HepG2 (cell line): Measurements from ENCODE around the gene ARFGAP3.

Experiments used
- EZH2 ChIP-seq: conservative IDR thresholded peaks from 2 replicates; pipeline ENCODE4 v1.6.1; 2012; ENCODE audit warnings: mild to moderate bottlenecking, low read depth, low read length, moderate library complexity
- FOXP4 ChIP-seq: sonication (generic); formaldehyde crosslinking; IDR thresholded peaks from 2 replicates; pipeline ENCODE4 v1.4.0; 2020; ENCODE audit warnings: missing genetic modification reagents
- HDAC2 ChIP-seq: sonication (generic); formaldehyde crosslinking; IDR thresholded peaks from 2 replicates; pipeline ENCODE4 v1.4.0; 2020; ENCODE audit warnings: missing genetic modification reagents
- SETDB1 ChIP-seq: sonication (generic); formaldehyde crosslinking; IDR thresholded peaks from 2 replicates; pipeline ENCODE4 v1.5.1; 2020; ENCODE audit warnings: missing genetic modification reagents, mild to moderate bottlenecking, borderline replicate concordance
- TCF7L2 ChIP-seq: IDR thresholded peaks from 2 replicates; pipeline ENCODE4 v1.6.1; 2011; ENCODE audit warnings: mild to moderate bottlenecking, low read depth, low read length, moderate library complexity
- ZNF256 ChIP-seq: sonication (generic); formaldehyde crosslinking; conservative IDR thresholded peaks from 2 replicates; pipeline ENCODE4 v1.4.0; 2020; ENCODE audit warnings: missing genetic modification reagents
- ZNF331 ChIP-seq: sonication (generic); formaldehyde crosslinking; IDR thresholded peaks from 2 replicates; pipeline ENCODE4 v1.4.0; 2020; ENCODE audit warnings: missing genetic modification reagents
- TF ChIP-seq, protein P1 (sequence below): sonication (generic); formaldehyde crosslinking; IDR thresholded peaks from 2 replicates; pipeline ENCODE4 v1.5.0; 2020; ENCODE audit warnings: mild to moderate bottlenecking, missing genetic modification reagents, moderate library complexity
- TF ChIP-seq, protein P2 (sequence below), 2 experiments: sonication (generic) in 1 of 2; formaldehyde crosslinking in 1 of 2; IDR thresholded peaks; 2 replicates each; pipeline versions ENCODE4 v1.5.1 to v1.6.1; 2011 to 2020; ENCODE audit warnings: borderline replicate concordance in 1 of 2, low read depth in 1 of 2, low read length in 1 of 2, mild to moderate bottlenecking in 1 of 2, missing genetic modification reagents in 1 of 2, moderate library complexity in 1 of 2

GRCh38 chr22:42805998-42806830 lies 50.9 kb downstream of the ARFGAP3 start:
- no peak for TF ChIP-seq TCF7L2
- TF ChIP-seq, protein P1, sequence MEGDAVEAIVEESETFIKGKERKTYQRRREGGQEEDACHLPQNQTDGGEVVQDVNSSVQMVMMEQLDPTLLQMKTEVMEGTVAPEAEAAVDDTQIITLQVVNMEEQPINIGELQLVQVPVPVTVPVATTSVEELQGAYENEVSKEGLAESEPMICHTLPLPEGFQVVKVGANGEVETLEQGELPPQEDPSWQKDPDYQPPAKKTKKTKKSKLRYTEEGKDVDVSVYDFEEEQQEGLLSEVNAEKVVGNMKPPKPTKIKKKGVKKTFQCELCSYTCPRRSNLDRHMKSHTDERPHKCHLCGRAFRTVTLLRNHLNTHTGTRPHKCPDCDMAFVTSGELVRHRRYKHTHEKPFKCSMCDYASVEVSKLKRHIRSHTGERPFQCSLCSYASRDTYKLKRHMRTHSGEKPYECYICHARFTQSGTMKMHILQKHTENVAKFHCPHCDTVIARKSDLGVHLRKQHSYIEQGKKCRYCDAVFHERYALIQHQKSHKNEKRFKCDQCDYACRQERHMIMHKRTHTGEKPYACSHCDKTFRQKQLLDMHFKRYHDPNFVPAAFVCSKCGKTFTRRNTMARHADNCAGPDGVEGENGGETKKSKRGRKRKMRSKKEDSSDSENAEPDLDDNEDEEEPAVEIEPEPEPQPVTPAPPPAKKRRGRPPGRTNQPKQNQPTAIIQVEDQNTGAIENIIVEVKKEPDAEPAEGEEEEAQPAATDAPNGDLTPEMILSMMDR (CRISPR knock-in tag), result no peak
- TF ChIP-seq, protein P2, sequence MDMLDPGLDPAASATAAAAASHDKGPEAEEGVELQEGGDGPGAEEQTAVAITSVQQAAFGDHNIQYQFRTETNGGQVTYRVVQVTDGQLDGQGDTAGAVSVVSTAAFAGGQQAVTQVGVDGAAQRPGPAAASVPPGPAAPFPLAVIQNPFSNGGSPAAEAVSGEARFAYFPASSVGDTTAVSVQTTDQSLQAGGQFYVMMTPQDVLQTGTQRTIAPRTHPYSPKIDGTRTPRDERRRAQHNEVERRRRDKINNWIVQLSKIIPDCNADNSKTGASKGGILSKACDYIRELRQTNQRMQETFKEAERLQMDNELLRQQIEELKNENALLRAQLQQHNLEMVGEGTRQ (IDR thresholded peaks at IDR 0.05; ENCODE audit: low read depth, low read length), result no peak
- TF ChIP-seq, protein P2 (CRISPR knock-in tag; IDR thresholded peaks at IDR 0.05; ENCODE audit: borderline replicate concordance), result no peak
- no peak for TF ChIP-seq EZH2
- TF ChIP-seq ZNF256 (CRISPR knock-in tag), result no peak
- no peak for TF ChIP-seq FOXP4 (CRISPR knock-in tag)
- no peak for TF ChIP-seq SETDB1
- no peak for TF ChIP-seq HDAC2 (CRISPR knock-in tag)
- TF ChIP-seq ZNF331, result no peak
